K562 (cell line): ENCODE results near the gene SCG3. TPM values are rescaled to one million over a fixed set of nuclear protein-coding genes. Genes with fewer than 3 reads are reported as not detected.

Source experiments
- ATAC-seq: fragments of 200-7000 bp; cut with Tn5 transposase; 3 replicates; pipeline ENCODE4 v1.9.1; 2020; ENCODE audit warnings: moderate library complexity
- BruUV-seq: library from RNA; stranded (reverse); fragments of 400-500 nt; replicated peaks from 2 replicates; lab custom pipeline; 2021; lab: Mats Ljungman, UMichigan
- CTCF ChIA-PET: fragments of 300-600 bp; formaldehyde crosslinking; extraction: SDS; loops from one replicate; lab custom pipeline; 2021; ENCODE audit warnings: low intra/inter-chr PET ratio; lab: Yijun Ruan, JAX
- POLR2A ChIA-PET: fragments of 300-600, 350-650 bp; sonication (Branson Sonifier 250); formaldehyde crosslinking; extraction: SDS; loops from one replicate; lab custom pipeline; 2021; ENCODE audit warnings: antibody characterized with exemption, inconsistent platforms; lab: Yijun Ruan, JAX
- DNase-seq, 4 experiments: peaks; one replicate each; pipeline versions ENCODE4 v3.0.0 to v3.0.0-alpha.2; 2011 to 2018; ENCODE audit warnings: low spot score in 3 of 4, mixed read lengths in 3 of 4; ENCODE audit errors: extremely low read depth in 1 of 4
- FAIRE-seq: peaks from 2 replicates; lab custom pipeline; 2011; peaks lifted over from hg19 to GRCh38; lab: Jason Lieb, UNC
- H2AFZ ChIP-seq: 2 replicates; pipeline ENCODE4 v1.6.0; 2011; ENCODE audit warnings: low read depth, low read length, control low read depth, inconsistent platforms
- H3K27ac ChIP-seq: fragments of 200-600 bp; 3 replicates; pipeline ENCODE4 v1.8.0; 2011; ENCODE audit warnings: low read depth, mild to moderate bottlenecking, control low read depth, inconsistent platforms, low read length, moderate library complexity, mixed read lengths; ENCODE audit errors: extremely low read depth
- H3K27me3 ChIP-seq, 2 experiments: fragments of 300-600 bp in 1 of 2; 2 replicates in 1 of 2; 3 replicates in 1 of 2; pipeline versions ENCODE4 v1.6.0 to v1.8.0; 2011; ENCODE audit warnings: inconsistent platforms in 2 of 2, low read length in 2 of 2, mild to moderate bottlenecking in 1 of 2, mixed read lengths in 1 of 2, moderate library complexity in 1 of 2; ENCODE audit not compliant: control insufficient read depth in 2 of 2, insufficient read depth in 2 of 2
- H3K36me3 ChIP-seq: fragments of 300-600 bp; 3 replicates; pipeline ENCODE4 v1.8.0; 2011; ENCODE audit warnings: mild to moderate bottlenecking, low read length, inconsistent platforms; ENCODE audit not compliant: control insufficient read depth, insufficient read depth
- H3K4me1 ChIP-seq, 2 experiments: fragments of 200-600 bp in 1 of 2; replicated peaks in 1 of 2; 2 replicates in 1 of 2; 3 replicates in 1 of 2; pipeline versions ENCODE4 v1.5.1 to v1.8.0; 2011; ENCODE audit warnings: inconsistent platforms in 2 of 2, low read length in 2 of 2, mild to moderate bottlenecking in 1 of 2, mixed read lengths in 1 of 2, moderate library complexity in 1 of 2; ENCODE audit not compliant: control insufficient read depth in 2 of 2, insufficient read depth in 2 of 2
- H3K4me2 ChIP-seq: 2 replicates; pipeline ENCODE4 v1.6.1; 2011; ENCODE audit warnings: low read length, control low read depth, inconsistent platforms, mixed read lengths; ENCODE audit not compliant: insufficient read depth
- H3K4me3 ChIP-seq: fragments of 200-600 bp; sonication (generic), shearing (Covaris generic); 2 replicates; pipeline ENCODE4 v1.5.1; 2016; ENCODE audit warnings: control low read depth, inconsistent platforms
- H3K79me2 ChIP-seq: fragments of 200-600 bp; 3 replicates; pipeline ENCODE4 v1.8.0; 2011; ENCODE audit warnings: low read length, inconsistent platforms; ENCODE audit not compliant: control insufficient read depth, insufficient read depth
- H3K9ac ChIP-seq, 2 experiments: 2 replicates each; pipeline versions ENCODE4 v1.6.0 to v1.6.1; 2011; ENCODE audit warnings: low read depth in 2 of 2, low read length in 2 of 2, control low read depth in 1 of 2, inconsistent platforms in 1 of 2, mild to moderate bottlenecking in 1 of 2, mixed read lengths in 1 of 2; ENCODE audit not compliant: insufficient read depth in 1 of 2
- H3K9me1 ChIP-seq: one replicate; pipeline ENCODE4 v1.6.0; 2011; ENCODE audit warnings: inconsistent platforms, mild to moderate bottlenecking, low read length, moderate library complexity; ENCODE audit not compliant: control insufficient read depth, insufficient read depth
- H3K9me3 ChIP-seq: replicated peaks from 2 replicates; pipeline ENCODE4 v1.5.1; 2011; ENCODE audit warnings: low read depth, low read length, inconsistent platforms; ENCODE audit not compliant: control insufficient read depth, insufficient read depth
- H4K20me1 ChIP-seq: replicated peaks from 2 replicates; pipeline ENCODE4 v1.6.1; 2011; ENCODE audit warnings: low read length, inconsistent platforms, mixed read lengths; ENCODE audit not compliant: control insufficient read depth, insufficient read depth
- CCAR2 ChIP-seq: fragments of 200-400 bp; formaldehyde crosslinking; IDR thresholded peaks from 2 replicates; pipeline ENCODE4 v1.6.1; 2017; ENCODE audit warnings: mild to moderate bottlenecking, low read depth, low read length
- CHD2 ChIP-seq: IDR thresholded peaks from 2 replicates; pipeline ENCODE4 v1.6.1; 2011; ENCODE audit warnings: low read depth, low read length
- E2F1 ChIP-seq: sonication (generic); formaldehyde crosslinking; IDR thresholded peaks from 2 replicates; pipeline ENCODE4 v1.8.1; 2023; ENCODE audit warnings: mild to moderate bottlenecking, missing genetic modification reagents, moderate library complexity
- GABPB2 ChIP-seq: fragments of 250-450 bp; sonication (Bioruptor Pico); conservative IDR thresholded peaks from 2 replicates; pipeline ENCODE4 v1.5.1; 2021; ENCODE audit warnings: mild to moderate bottlenecking
- HOXB6 ChIP-seq: fragments of 250-450 bp; sonication (Bioruptor Pico); IDR thresholded peaks from 2 replicates; pipeline ENCODE4 v1.5.1; 2022; ENCODE audit warnings: mild to moderate bottlenecking, borderline replicate concordance
- KDM5B ChIP-seq: fragments of 200-600 bp; sonication (generic); IDR thresholded peaks from 2 replicates; pipeline ENCODE4 v1.6.1; 2012; ENCODE audit warnings: low read depth, mild to moderate bottlenecking, moderate library complexity, low read length, control low read depth, inconsistent platforms; ENCODE audit not compliant: insufficient replicate concordance
- RFX7 ChIP-seq: fragments of 250-450 bp; sonication (Bioruptor Pico); IDR thresholded peaks from 2 replicates; pipeline ENCODE4 v1.5.1; 2021; ENCODE audit warnings: mild to moderate bottlenecking
- TAF1 ChIP-seq: IDR thresholded peaks from 2 replicates; pipeline ENCODE4 v1.6.1; 2011; ENCODE audit warnings: mild to moderate bottlenecking, low read length, moderate library complexity; ENCODE audit not compliant: insufficient read depth, control insufficient read depth, severe bottlenecking; ENCODE audit errors: extremely low read depth
- TEAD1 ChIP-seq, 2 experiments: fragments of 450-650 bp in 1 of 2; sonication (generic) in 1 of 2; formaldehyde crosslinking; IDR thresholded peaks; 2 replicates each; pipeline versions ENCODE4 v1.4.0 to v1.8.0; 2020 to 2022; ENCODE audit warnings: mild to moderate bottlenecking in 2 of 2, missing genetic modification reagents in 1 of 2
- ZBTB1 ChIP-seq: sonication (generic); formaldehyde crosslinking; IDR thresholded peaks from 2 replicates; pipeline ENCODE4 v1.8.1; 2023; ENCODE audit warnings: missing genetic modification reagents, low read depth, mild to moderate bottlenecking, borderline replicate concordance
- ZBTB9 ChIP-seq: fragments of 450-650 bp; formaldehyde crosslinking; IDR thresholded peaks from 2 replicates; pipeline ENCODE4 v1.4.0; 2020; ENCODE audit warnings: mild to moderate bottlenecking, moderate library complexity
- ZNF140 ChIP-seq: fragments of 250-450 bp; sonication (Bioruptor Pico); IDR thresholded peaks from 2 replicates; pipeline ENCODE4 v1.8.0; 2021; ENCODE audit warnings: moderate library complexity, mild to moderate bottlenecking, inconsistent platforms
- ZNF274 ChIP-seq: IDR thresholded peaks from 2 replicates; pipeline ENCODE4 v1.6.1; 2011; ENCODE audit warnings: low read depth, mild to moderate bottlenecking, low read length, moderate library complexity, borderline replicate concordance
- ZNF398 ChIP-seq: fragments of 250-450 bp; sonication (Bioruptor Pico); IDR thresholded peaks from 2 replicates; pipeline ENCODE4 v1.8.0; 2021; ENCODE audit warnings: moderate library complexity, mild to moderate bottlenecking, inconsistent platforms
- ZNF583 ChIP-seq: fragments of 250-450 bp; sonication (Bioruptor Pico); IDR thresholded peaks from 2 replicates; pipeline ENCODE4 v1.4.0; 2020
- WGBS: fragments of 100-300 bp; shearing (Covaris generic); methylation state at CpG from one replicate; pipeline ENCODE4 v1.1.6; 2016; ENCODE audit warnings: low coverage, mixed read lengths; ENCODE audit not compliant: insufficient coverage; ENCODE audit errors: missing lambda C conversion rate; 5-methylcytosine and 5-hydroxymethylcytosine counted together
- in situ Hi-C: fragments of 300-500 bp; cut with MboI; formaldehyde crosslinking; loops from 4 replicates; pipeline ENCODE4 v1.15.0; 2018; ENCODE audit warnings: inconsistent platforms, mixed read lengths
- intact Hi-C: fragments of 100-400 bp; cut with micrococcal nuclease; formaldehyde crosslinking; loops from 2 replicates; pipeline ENCODE4 v1.14.2; 2022
- polyA plus RNA-seq, 8 experiments: library from polyadenylated mRNA; depleted of rRNA in 4 of 8; stranded (reverse) in 5 of 8; unstranded in 3 of 8; fragments of >200 nt; fragmentation: Nextera tagmentation in 2 of 8; fragmentation: Illumina TruSeq in 1 of 8; extraction: Ambion mirVana in 2 of 8; extraction: Trizol in 1 of 8; gene quantifications; 2 replicates each; pipeline versions ENCODE4 v1.2.1 to v1.2.3, GENCODE V29; 2011 to 2014; ENCODE audit warnings: inconsistent platforms in 1 of 8, missing spikeins in 1 of 8
- total RNA-seq, 7 experiments: library from RNA; depleted of rRNA in 6 of 7; stranded (reverse); fragments of >200 nt in 6 of 7; fragmentation: Illumina TruSeq in 2 of 7; extraction: Trizol in 2 of 7; gene quantifications; 2 replicates each; pipeline versions ENCODE4 v1.2.1 to v1.2.3, GENCODE V29; 2011 to 2021; ENCODE audit warnings: low replicate concordance in 1 of 7
- TF ChIP-seq, protein P1 (sequence below): fragments of 450-650 bp; formaldehyde crosslinking; IDR thresholded peaks from 2 replicates; pipeline ENCODE4 v1.4.0; 2020; ENCODE audit warnings: mild to moderate bottlenecking, moderate library complexity

The SCG3 gene
- total and polyA plus RNA-seq, 9 of the 15 experiments (the other 6 are each of a cell fraction or from before 2014, with no cell fraction given) = 13.0 to 43.8 (median 21.0) TPM

- in situ Hi-C loops (no loop called here), intact Hi-C loops (no loop called here)
- Histone ChIP-seq H4K20me1 (no peaks in the 10 kb centered on the region), H3K9me3 (no peaks in the 10 kb centered on the region), H3K36me3 (no peaks in the 10 kb centered on the region), H3K27me3 (no peaks in the 10 kb centered on the region), H3K4me1 (peaks cover 18 to 32% of the 10 kb centered on the region in 2 experiments; a peak in 4 of 5 replicates), H3K9ac (no peak overlapping the region), H3K4me3 (no peak overlapping the region), H2AFZ (peak overlapping the region; percentile 6; the same call in 1 of the 2 replicates), H3K79me2 (no peaks in the 10 kb centered on the region), H3K27ac (no peak overlapping the region), H3K4me2 (no peak overlapping the region), H3K9me1 (no peaks in the 10 kb centered on the region)
- ChIA-PET CTCF (no interaction called here), POLR2A (interaction anchor here (0.9 kb wide), 1 partner anchor 13 kb away, joined by 3 read pairs; the partner anchor contains the start of gene SCG3)
- no peak for DNase-seq
- ATAC-seq = no peak
- no TSS peak for BruUV-seq
- TF ChIP-seq E2F1 (CRISPR knock-in tag) (no peak), CHD2 (no peak), ZNF274 (no peak), ZNF583 (CRISPR knock-in tag) (no peak), RFX7 (CRISPR knock-in tag) (no peak), KDM5B (no peak), GABPB2 (CRISPR knock-in tag) (no peak), TEAD1 (CRISPR knock-in tag; IDR thresholded peaks at IDR 0.05) (no peak), CCAR2 (no peak), ZNF140 (CRISPR knock-in tag) (no peak), ZBTB9 (CRISPR knock-in tag) (no peak), ZBTB1 (CRISPR knock-in tag) (no peak), HOXB6 (no peak), ZNF398 (CRISPR knock-in tag) (no peak), TAF1 (no peak)
- TF ChIP-seq, protein P1, sequence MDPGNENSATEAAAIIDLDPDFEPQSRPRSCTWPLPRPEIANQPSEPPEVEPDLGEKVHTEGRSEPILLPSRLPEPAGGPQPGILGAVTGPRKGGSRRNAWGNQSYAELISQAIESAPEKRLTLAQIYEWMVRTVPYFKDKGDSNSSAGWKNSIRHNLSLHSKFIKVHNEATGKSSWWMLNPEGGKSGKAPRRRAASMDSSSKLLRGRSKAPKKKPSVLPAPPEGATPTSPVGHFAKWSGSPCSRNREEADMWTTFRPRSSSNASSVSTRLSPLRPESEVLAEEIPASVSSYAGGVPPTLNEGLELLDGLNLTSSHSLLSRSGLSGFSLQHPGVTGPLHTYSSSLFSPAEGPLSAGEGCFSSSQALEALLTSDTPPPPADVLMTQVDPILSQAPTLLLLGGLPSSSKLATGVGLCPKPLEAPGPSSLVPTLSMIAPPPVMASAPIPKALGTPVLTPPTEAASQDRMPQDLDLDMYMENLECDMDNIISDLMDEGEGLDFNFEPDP (CRISPR knock-in tag) = no peak
- WGBS = 56% methylated on average over 5 of the region's 5 CpGs
- no peak for FAIRE-seq
Observed at GRCh38 chr15:51668446-51668845, 12.9 kb upstream of the SCG3 start.
